Peyer's patch (tissue), 4 donors: Measurements from ENCODE around the gene NUF2.

Source experiments
- POLR2A ChIP-seq, 2 donors: fragments of 450-650 bp; IDR thresholded peaks; one replicate each; pipeline ENCODE4 v1.5.1; 2017; ENCODE audit warnings: antibody characterized with exemption in 2 of 2, mild to moderate bottlenecking in 2 of 2, moderate library complexity in 2 of 2
- TF ChIP-seq, protein P1 (sequence below), 6 experiments: fragments of 450-650 bp in 4 of 6; fragments of 200-600 bp in 2 of 6; sonication (generic) in 1 of 6; IDR thresholded peaks; one replicate each; pipeline ENCODE4 v1.5.1; 2017 to 2019; ENCODE audit warnings: antibody characterized with exemption in 6 of 6, mild to moderate bottlenecking in 3 of 6, moderate library complexity in 1 of 6

DNA sequence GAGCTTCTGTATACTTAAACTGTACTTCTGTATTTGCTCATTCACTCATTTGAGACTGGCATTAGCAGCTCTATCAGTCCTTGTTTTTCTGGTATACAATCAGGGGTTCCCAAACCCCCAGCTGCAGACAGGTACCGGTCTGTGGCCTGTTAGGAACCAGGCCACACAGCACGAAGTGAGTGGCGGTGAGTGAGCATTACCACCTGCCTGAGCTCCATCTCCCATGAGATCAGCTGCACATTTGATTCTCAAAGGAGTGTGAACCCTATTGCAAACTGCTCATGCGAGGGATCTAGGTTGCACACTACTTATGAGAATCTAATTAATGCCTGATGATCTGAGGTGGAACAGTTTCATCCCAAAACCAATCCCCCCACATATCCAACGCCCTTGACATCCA is 18.2 kb upstream of the NUF2 start:
- TF ChIP-seq, protein P1, sequence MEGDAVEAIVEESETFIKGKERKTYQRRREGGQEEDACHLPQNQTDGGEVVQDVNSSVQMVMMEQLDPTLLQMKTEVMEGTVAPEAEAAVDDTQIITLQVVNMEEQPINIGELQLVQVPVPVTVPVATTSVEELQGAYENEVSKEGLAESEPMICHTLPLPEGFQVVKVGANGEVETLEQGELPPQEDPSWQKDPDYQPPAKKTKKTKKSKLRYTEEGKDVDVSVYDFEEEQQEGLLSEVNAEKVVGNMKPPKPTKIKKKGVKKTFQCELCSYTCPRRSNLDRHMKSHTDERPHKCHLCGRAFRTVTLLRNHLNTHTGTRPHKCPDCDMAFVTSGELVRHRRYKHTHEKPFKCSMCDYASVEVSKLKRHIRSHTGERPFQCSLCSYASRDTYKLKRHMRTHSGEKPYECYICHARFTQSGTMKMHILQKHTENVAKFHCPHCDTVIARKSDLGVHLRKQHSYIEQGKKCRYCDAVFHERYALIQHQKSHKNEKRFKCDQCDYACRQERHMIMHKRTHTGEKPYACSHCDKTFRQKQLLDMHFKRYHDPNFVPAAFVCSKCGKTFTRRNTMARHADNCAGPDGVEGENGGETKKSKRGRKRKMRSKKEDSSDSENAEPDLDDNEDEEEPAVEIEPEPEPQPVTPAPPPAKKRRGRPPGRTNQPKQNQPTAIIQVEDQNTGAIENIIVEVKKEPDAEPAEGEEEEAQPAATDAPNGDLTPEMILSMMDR (IDR thresholded peaks at IDR 0.05): no peak
- no peak for TF ChIP-seq POLR2A (IDR thresholded peaks at IDR 0.05)
